Keratinocyte (primary cell): Measurements from ENCODE around the gene INVS. TPM values are rescaled to one million over a fixed set of nuclear protein-coding genes. Genes with fewer than 3 reads are reported as not detected.
"Not testable (repeated sequence)": the region's sequence is repeated elsewhere in the genome, so short reads cannot be mapped to it uniquely, and the experiment has no call there.

ENCODE experiments used
- DNase-seq: peaks from one replicate; pipeline ENCODE4 v3.0.0-alpha.2; 2011; ENCODE audit warnings: low read depth, missing footprints, low spot score
- FAIRE-seq: peaks from 2 replicates; lab custom pipeline; 2011; peaks lifted over from hg19 to GRCh38; lab: Jason Lieb, UNC
- H2AFZ ChIP-seq: 2 replicates; pipeline ENCODE4 v1.6.0; 2012; ENCODE audit warnings: low read length, control low read depth, inconsistent platforms; ENCODE audit not compliant: control insufficient read depth
- H3K27ac ChIP-seq: 2 replicates; pipeline ENCODE4 v1.5.1; 2011; ENCODE audit warnings: low read length; ENCODE audit not compliant: control insufficient read depth, insufficient read depth
- H3K27me3 ChIP-seq: 3 replicates; pipeline ENCODE4 v1.6.0; 2011; ENCODE audit warnings: low read length; ENCODE audit not compliant: control insufficient read depth, insufficient read depth; ENCODE audit errors: extremely low read depth
- H3K36me3 ChIP-seq, 2 experiments: 2 replicates in 1 of 2; 3 replicates in 1 of 2; pipeline ENCODE4 v1.5.1; 2011; ENCODE audit warnings: low read length in 2 of 2, mild to moderate bottlenecking in 1 of 2; ENCODE audit not compliant: control insufficient read depth in 2 of 2, insufficient read depth in 2 of 2; ENCODE audit errors: extremely low read depth in 1 of 2
- H3K4me1 ChIP-seq: 3 replicates; pipeline ENCODE4 v1.5.1; 2011; ENCODE audit warnings: low read length; ENCODE audit not compliant: control insufficient read depth, insufficient read depth; ENCODE audit errors: extremely low read depth
- H3K4me2 ChIP-seq: 3 replicates; pipeline ENCODE4 v1.6.0; 2011; ENCODE audit warnings: low read depth, low read length; ENCODE audit not compliant: control insufficient read depth, insufficient read depth; ENCODE audit errors: extremely low read depth
- H3K4me3 ChIP-seq, 3 experiments: fragments of 200-600 bp in 1 of 3; sonication (generic) in 1 of 3; 2 replicates in 2 of 3; 3 replicates in 1 of 3; pipeline ENCODE4 v1.5.1; 2011 to 2016; ENCODE audit warnings: low read length in 3 of 3, mild to moderate bottlenecking in 3 of 3, control low read depth in 2 of 3, inconsistent platforms in 1 of 3, low read depth in 1 of 3, mixed read lengths in 1 of 3, mixed run types in 1 of 3, moderate library complexity in 1 of 3; ENCODE audit not compliant: control insufficient read depth in 2 of 3, insufficient read depth in 2 of 3; ENCODE audit errors: extremely low read depth in 1 of 3
- H3K79me2 ChIP-seq: 2 replicates; pipeline ENCODE4 v1.6.0; 2012; ENCODE audit warnings: low read length; ENCODE audit not compliant: control insufficient read depth, insufficient read depth
- H3K9ac ChIP-seq: 3 replicates; pipeline ENCODE4 v1.6.0; 2011; ENCODE audit warnings: low read length; ENCODE audit not compliant: control insufficient read depth, insufficient read depth; ENCODE audit errors: extremely low read depth
- H3K9me1 ChIP-seq: 3 replicates; pipeline ENCODE4 v1.6.0; 2011; ENCODE audit warnings: low read length; ENCODE audit not compliant: control insufficient read depth, insufficient read depth; ENCODE audit errors: extremely low read depth
- H3K9me3 ChIP-seq: 2 replicates; pipeline ENCODE4 v1.5.1; 2012; ENCODE audit warnings: low read depth, low read length; ENCODE audit not compliant: control insufficient read depth
- H4K20me1 ChIP-seq: 3 replicates; pipeline ENCODE4 v1.6.0; 2011; ENCODE audit warnings: low read length; ENCODE audit not compliant: control insufficient read depth, insufficient read depth; ENCODE audit errors: extremely low read depth
- CTCF ChIP-seq, 3 experiments: IDR thresholded peaks in 1 of 3; conservative IDR thresholded peaks in 1 of 3; optimal IDR thresholded peaks in 1 of 3; 2 replicates in 2 of 3; 3 replicates in 1 of 3; pipeline versions ENCODE3 to v1.5.1; 2011; ENCODE audit warnings: low read length in 3 of 3, mild to moderate bottlenecking in 3 of 3, moderate library complexity in 2 of 3, control low read depth in 1 of 3, inconsistent platforms in 1 of 3; ENCODE audit not compliant: insufficient read depth in 2 of 3; ENCODE audit errors: extremely low read depth in 1 of 3
- EZH2 ChIP-seq: IDR thresholded peaks from one replicate; pipeline ENCODE4 v1.6.1; 2012; ENCODE audit warnings: inconsistent platforms, mild to moderate bottlenecking, low read length, moderate library complexity
- dilution Hi-C: fragments of 300-500 bp; cut with MboI; formaldehyde crosslinking; loops from one replicate; pipeline ENCODE4 v1.7.0; 2020; ENCODE audit warnings: low sequenced_read_pairs; ENCODE audit not compliant: extremely low pct_ligation_motif_present
- polyA plus RNA-seq, 5 experiments: library from polyadenylated mRNA; depleted of rRNA in 3 of 5; stranded (reverse) in 3 of 5; stranded (forward) in 1 of 5; unstranded in 1 of 5; fragments of >200 nt; gene quantifications; 1 replicate in 1 of 5; 2 replicates in 3 of 5; 3 replicates in 1 of 5; pipeline versions ENCODE4 v1.2.1 to v1.2.3, GENCODE V29; 2011 to 2012; ENCODE audit warnings: missing spikeins in 2 of 5, low read depth in 1 of 5, low replicate concordance in 1 of 5

INVS gene
- polyA plus RNA-seq, 1 donor (not counting 4 experiments of a cell fraction or from before 2014, with no cell fraction given), result 21.1 TPM

GRCh38 chr9:100322954-100323536 lies 224.0 kb downstream of the INVS start:
- DNase-seq (no peak), FAIRE-seq (no peak)
- Histone ChIP-seq H3K9me3 (no peaks in the 10 kb centered on the region), H3K9me1 (no peaks in the 10 kb centered on the region), H3K36me3 (peaks cover 6 to 8% of the 10 kb centered on the region in 2 experiments), H3K4me1 (no peaks in the 10 kb centered on the region), H3K79me2 (peaks cover 5% of the 10 kb centered on the region), H4K20me1 (no peaks in the 10 kb centered on the region), H3K4me2 (no peak overlapping the region), H3K27me3 (no peaks in the 10 kb centered on the region), H2AFZ (no peak overlapping the region), H3K27ac (no peak overlapping the region), H3K9ac (no peak overlapping the region), H3K4me3 (no peak overlapping the region)
- dilution Hi-C loops, result loop anchor here (25.0 kb wide), 1 partner anchor 264 kb away; the partner anchor contains the start of gene CAVIN4
- TF ChIP-seq CTCF (optimal IDR thresholded peaks at IDR 0.05 in 1 of 3, IDR thresholded peaks at IDR 0.05 in 1 of 3, conservative IDR thresholded peaks at IDR 0.05 in 1 of 3; ENCODE audit: extremely low read depth in 1 of 3, insufficient read depth in 2 of 3, low read length in 3 of 3) (peak in 2 of 3 experiments; percentile 36 to 58), EZH2 (no peak)

DNA sequence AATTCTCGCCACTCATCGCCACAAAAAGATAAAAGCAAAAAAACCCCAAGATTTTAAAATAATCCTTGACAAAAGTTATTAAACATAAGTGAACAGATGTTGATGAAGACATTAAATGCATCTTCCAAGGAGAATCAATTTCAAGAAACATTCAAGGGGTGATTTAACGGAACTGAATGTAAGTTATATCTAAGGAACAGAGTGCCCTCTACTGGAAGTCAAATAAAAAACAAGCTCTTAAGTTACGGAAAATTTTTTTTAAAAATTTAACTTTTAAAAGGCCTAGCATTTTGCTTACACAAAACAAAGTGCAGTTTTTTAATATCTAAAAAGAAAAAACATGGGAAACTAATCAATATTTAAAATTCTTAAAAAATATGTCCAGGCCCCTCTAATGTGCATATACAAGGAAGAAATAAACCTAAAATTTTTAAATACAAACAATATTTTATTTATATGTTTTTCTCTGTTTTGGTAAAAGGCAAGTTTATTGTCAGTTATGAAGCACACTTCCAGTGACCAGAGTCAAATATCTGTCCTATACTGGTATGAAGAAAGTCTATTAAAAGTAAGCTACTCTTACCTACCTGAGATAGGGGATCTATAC lies 225.7 kb downstream of the INVS start:
- Histone ChIP-seq H3K27ac (no peak overlapping the region), H2AFZ (no peak overlapping the region), H3K4me1 (no peaks in the 10 kb centered on the region), H3K9me1 (no peaks in the 10 kb centered on the region), H3K4me3 (no peak overlapping the region), H3K36me3 (peaks cover 5 to 7% of the 10 kb centered on the region in 2 experiments), H3K9me3 (no peaks in the 10 kb centered on the region), H3K9ac (no peak overlapping the region), H3K27me3 (no peaks in the 10 kb centered on the region), H3K79me2 (peaks cover 4% of the 10 kb centered on the region), H4K20me1 (no peaks in the 10 kb centered on the region), H3K4me2 (no peak overlapping the region)
- FAIRE-seq, result no peak
- dilution Hi-C loops, result loop anchor here (25.0 kb wide), 1 partner anchor 263 kb away; the partner anchor contains the start of gene CAVIN4
- no peak for TF ChIP-seq EZH2
- peak in 2 of 3 experiments; percentile 15 to 16 for TF ChIP-seq CTCF (optimal IDR thresholded peaks at IDR 0.05 in 1 of 3, IDR thresholded peaks at IDR 0.05 in 1 of 3, conservative IDR thresholded peaks at IDR 0.05 in 1 of 3; ENCODE audit: extremely low read depth in 1 of 3, insufficient read depth in 2 of 3, low read length in 3 of 3)
- peak; percentile 25 for DNase-seq

GRCh38 chr9:100338736-100339135 lies 239.7 kb downstream of the INVS start:
- H3K4me3 ChIP-seq, H2AFZ ChIP-seq, FAIRE-seq, DNase-seq, H3K9ac ChIP-seq, H3K9me3 ChIP-seq, dilution Hi-C loops, H3K4me1 ChIP-seq, H3K9me1 ChIP-seq, H3K27me3 ChIP-seq, H3K27ac ChIP-seq, H3K4me2 ChIP-seq, H4K20me1 ChIP-seq: not testable (repeated sequence)
- peaks cover 55% of the 10 kb centered on the region for H3K79me2 ChIP-seq
- peaks cover 10 to 11% of the 10 kb centered on the region in 2 experiments for H3K36me3 ChIP-seq
